GM21717 (cell line): ENCODE results near the gene DNAH1.

ENCODE experiments used
- ATAC-seq: cut with Tn5 transposase; IDR thresholded peaks from one replicate; pipeline ENCODE4 v1.9.1; 2021; ENCODE audit warnings: mild to moderate bottlenecking, moderate library complexity; ENCODE audit not compliant: unreplicated experiment

Gene DNAH1

GRCh38 chr3:52355526-52355925 lies 39.4 kb downstream of the DNAH1 start:
- no peak for ATAC-seq

GRCh38 chr3:52356126-52356525 lies 40.0 kb downstream of the DNAH1 start:
- ATAC-seq = no peak

GRCh38 chr3:52357151-52358080 lies 41.3 kb downstream of the DNAH1 start:
- ATAC-seq = no peak

GRCh38 chr3:52358362-52358940 lies 42.3 kb downstream of the DNAH1 start:
- ATAC-seq = no peak

GRCh38 chr3:52359116-52359855 lies 43.2 kb downstream of the DNAH1 start:
- ATAC-seq = no peak

GRCh38 chr3:52361011-52361410 lies 44.9 kb downstream of the DNAH1 start:
- no peak for ATAC-seq

- ATAC-seq = no peak
These were observed 45.3 kb downstream of the DNAH1 start for GRCh38 chr3:52361454-52361853.

- no peak for ATAC-seq
These were observed 45.8 kb downstream of the DNAH1 start for GRCh38 chr3:52361898-52362297.

- ATAC-seq = no peak
These were observed 48.4 kb downstream of the DNAH1 start for GRCh38 chr3:52364322-52365035.

- ATAC-seq = no peak
These were observed 50.4 kb downstream of the DNAH1 start for GRCh38 chr3:52366527-52366926.

- no peak for ATAC-seq
These were observed 52.1 kb downstream of the DNAH1 start for GRCh38 chr3:52367891-52368880.

- ATAC-seq = no peak
These were observed 54.4 kb downstream of the DNAH1 start for GRCh38 chr3:52370531-52370930.

- ATAC-seq = no peak
These were observed 56.8 kb downstream of the DNAH1 start for GRCh38 chr3:52372822-52373504.

GRCh38 chr3:52373676-52374075 lies 57.6 kb downstream of the DNAH1 start:
- no peak for ATAC-seq

- no peak for ATAC-seq
These were observed 58.1 kb downstream of the DNAH1 start for GRCh38 chr3:52374173-52374572.

GRCh38 chr3:52379610-52380009 lies 63.5 kb downstream of the DNAH1 start:
- ATAC-seq = no peak

GRCh38 chr3:52380023-52380422 lies 63.9 kb downstream of the DNAH1 start:
- no peak for ATAC-seq

GRCh38 chr3:52381623-52382022 lies 65.5 kb downstream of the DNAH1 start:
- no peak for ATAC-seq

- no peak for ATAC-seq
These were observed 67.3 kb downstream of the DNAH1 start for GRCh38 chr3:52383446-52383845.
